Endothelial cell of umbilical vein (primary cell): Measurements from ENCODE around the gene IL6R. TPM values are rescaled to one million over a fixed set of nuclear protein-coding genes. Genes with fewer than 3 reads are reported as not detected.

Source experiments
- BruUV-seq: library from RNA; stranded (reverse); fragments of 400-500 nt; replicated peaks from 2 replicates; lab custom pipeline; 2021; lab: Mats Ljungman, UMichigan
- CTCF ChIA-PET: fragments of 300-600, 350-600 bp; sonication (Branson Sonifier 250); formaldehyde crosslinking; loops from one replicate; lab custom pipeline; 2021; ENCODE audit warnings: antibody characterized with exemption, inconsistent platforms; lab: Charles Lee
- POLR2A ChIA-PET: fragments of 300-600, 350-600 bp; sonication (Branson Sonifier 250); formaldehyde crosslinking; loops from one replicate; lab custom pipeline; 2021; ENCODE audit warnings: antibody characterized with exemption, inconsistent platforms; lab: Charles Lee
- DNase-seq: peaks from one replicate; pipeline ENCODE4 v3.0.0-alpha.2; 2011; ENCODE audit warnings: low read depth, low spot score
- FAIRE-seq: peaks from 2 replicates; lab custom pipeline; 2011; peaks lifted over from hg19 to GRCh38; lab: Jason Lieb, UNC
- H2AFZ ChIP-seq: 2 replicates; pipeline ENCODE4 v1.6.0; 2012; ENCODE audit warnings: low read depth, low read length, control low read depth, inconsistent platforms
- H3K27ac ChIP-seq: 2 replicates; pipeline ENCODE4 v1.5.1; 2011; ENCODE audit warnings: low read depth, mild to moderate bottlenecking, control low read depth, low read length, moderate library complexity; ENCODE audit not compliant: insufficient read depth
- H3K27me3 ChIP-seq, 2 experiments: 2 replicates each; pipeline versions ENCODE4 v1.6.0 to v1.6.1; 2011; ENCODE audit warnings: low read length in 2 of 2, mixed read lengths in 1 of 2; ENCODE audit not compliant: control insufficient read depth in 2 of 2, insufficient read depth in 2 of 2
- H3K36me3 ChIP-seq, 2 experiments: 2 replicates in 1 of 2; 3 replicates in 1 of 2; pipeline ENCODE4 v1.5.1; 2011; ENCODE audit warnings: low read length in 2 of 2, mild to moderate bottlenecking in 1 of 2, moderate library complexity in 1 of 2; ENCODE audit not compliant: control insufficient read depth in 2 of 2, insufficient read depth in 2 of 2; ENCODE audit errors: extremely low read depth in 1 of 2
- H3K4me1 ChIP-seq: 3 replicates; pipeline ENCODE4 v1.5.1; 2011; ENCODE audit warnings: mild to moderate bottlenecking, low read length; ENCODE audit not compliant: control insufficient read depth, insufficient read depth; ENCODE audit errors: extremely low read depth
- H3K4me2 ChIP-seq: 2 replicates; pipeline ENCODE4 v1.6.1; 2011; ENCODE audit warnings: low read length, control low read depth, mixed read lengths; ENCODE audit not compliant: insufficient read depth
- H3K4me3 ChIP-seq, 3 experiments: fragments of 200-600 bp in 1 of 3; sonication (generic), shearing (Covaris generic) in 1 of 3; replicated peaks in 1 of 3; 2 replicates each; pipeline ENCODE4 v1.5.1; 2011 to 2016; ENCODE audit warnings: control low read depth in 3 of 3, low read length in 3 of 3, mild to moderate bottlenecking in 2 of 3, inconsistent platforms in 1 of 3, low read depth in 1 of 3, moderate library complexity in 1 of 3; ENCODE audit not compliant: insufficient read depth in 1 of 3
- H3K79me2 ChIP-seq: 2 replicates; pipeline ENCODE4 v1.6.0; 2012; ENCODE audit warnings: low read length, inconsistent platforms; ENCODE audit not compliant: control insufficient read depth, insufficient read depth
- H3K9ac ChIP-seq: replicated peaks from 2 replicates; pipeline ENCODE3; 2011; ENCODE audit warnings: low read length, control low read depth; ENCODE audit not compliant: insufficient read depth; ENCODE audit errors: extremely low read depth
- H3K9me1 ChIP-seq: replicated peaks from 3 replicates; pipeline ENCODE4 v1.6.0; 2011; ENCODE audit warnings: mild to moderate bottlenecking, low read length; ENCODE audit not compliant: control insufficient read depth, insufficient read depth; ENCODE audit errors: extremely low read depth
- H3K9me3 ChIP-seq: replicated peaks from 2 replicates; pipeline ENCODE4 v1.5.1; 2012; ENCODE audit warnings: low read length, inconsistent platforms; ENCODE audit not compliant: control insufficient read depth, insufficient read depth
- H4K20me1 ChIP-seq: replicated peaks from 2 replicates; pipeline ENCODE3; 2011; ENCODE audit warnings: mild to moderate bottlenecking, low read length; ENCODE audit not compliant: control insufficient read depth, insufficient read depth; ENCODE audit errors: extremely low read depth
- CTCF ChIP-seq, 2 donors: IDR thresholded peaks; 1 replicate in 1 of 2; 2 replicates in 1 of 2; pipeline ENCODE4 v1.5.1; 2011; ENCODE audit warnings: low read length in 2 of 2, mild to moderate bottlenecking in 2 of 2, moderate library complexity in 2 of 2, control low read depth in 1 of 2, inconsistent platforms in 1 of 2, low read depth in 1 of 2; ENCODE audit not compliant: insufficient read depth in 1 of 2; ENCODE audit errors: extremely low read depth in 1 of 2
- EZH2 ChIP-seq: IDR thresholded peaks from 2 replicates; pipeline ENCODE4 v1.6.1; 2012; ENCODE audit warnings: borderline replicate concordance, low read depth, mild to moderate bottlenecking, moderate library complexity, low read length, inconsistent platforms; ENCODE audit not compliant: severe bottlenecking
- FOS ChIP-seq: IDR thresholded peaks from 2 replicates; pipeline ENCODE4 v1.6.1; 2011; ENCODE audit warnings: mild to moderate bottlenecking, low read length, moderate library complexity, borderline replicate concordance; ENCODE audit not compliant: insufficient read depth
- GATA2 ChIP-seq: IDR thresholded peaks from 2 replicates; pipeline ENCODE4 v1.7.0; 2011; ENCODE audit warnings: low read depth, mild to moderate bottlenecking, moderate library complexity, mixed read lengths, low read length; ENCODE audit not compliant: insufficient read length, insufficient read depth
- JUN ChIP-seq: IDR thresholded peaks from 2 replicates; pipeline ENCODE4 v1.6.1; 2011; ENCODE audit warnings: borderline replicate concordance, low read depth; ENCODE audit not compliant: insufficient read length, insufficient read depth
- MAX ChIP-seq: IDR thresholded peaks from 2 replicates; pipeline ENCODE4 v1.6.1; 2011; ENCODE audit not compliant: insufficient read depth, insufficient read length
- MYC ChIP-seq: IDR thresholded peaks from one replicate; pipeline ENCODE4 v1.6.1; 2011; ENCODE audit warnings: mild to moderate bottlenecking, low read depth, low read length
- POLR2A ChIP-seq: IDR thresholded peaks from 2 replicates; pipeline ENCODE4 v1.6.1; 2012; ENCODE audit warnings: low read depth, mild to moderate bottlenecking, control low read depth, low read length
- POLR2AphosphoS5 ChIP-seq: IDR thresholded peaks from 2 replicates; pipeline ENCODE4 v1.6.1; 2012; ENCODE audit warnings: low read depth, mild to moderate bottlenecking, control low read depth, low read length, moderate library complexity; ENCODE audit not compliant: insufficient read depth
- dilution Hi-C: fragments of 300-500 bp; cut with MboI; formaldehyde crosslinking; loops from one replicate; pipeline ENCODE4 v1.15.0; 2019; ENCODE audit warnings: low sequenced_read_pairs; ENCODE audit not compliant: extremely low pct_ligation_motif_present
- intact Hi-C: fragments of 100-400 bp; cut with micrococcal nuclease; formaldehyde crosslinking; loops from one replicate; pipeline ENCODE4 v1.10.0; 2022
- polyA plus RNA-seq, 4 experiments: library from polyadenylated mRNA; depleted of rRNA in 3 of 4; stranded (reverse) in 3 of 4; unstranded in 1 of 4; fragments of >200 nt; gene quantifications; 2 replicates each; pipeline versions ENCODE4 v1.2.1 to v1.2.3, GENCODE V29; 2011 to 2012; ENCODE audit warnings: missing spikeins in 1 of 4
- total RNA-seq: library from RNA; stranded (reverse); gene quantifications from 2 replicates; pipeline ENCODE4 v1.2.3, GENCODE V29; 2021

IL6R gene
- total and polyA plus RNA-seq, 2 donors (not counting 3 experiments of a cell fraction or from before 2014, with no cell fraction given): 4.8 to 5.1 TPM

DNA sequence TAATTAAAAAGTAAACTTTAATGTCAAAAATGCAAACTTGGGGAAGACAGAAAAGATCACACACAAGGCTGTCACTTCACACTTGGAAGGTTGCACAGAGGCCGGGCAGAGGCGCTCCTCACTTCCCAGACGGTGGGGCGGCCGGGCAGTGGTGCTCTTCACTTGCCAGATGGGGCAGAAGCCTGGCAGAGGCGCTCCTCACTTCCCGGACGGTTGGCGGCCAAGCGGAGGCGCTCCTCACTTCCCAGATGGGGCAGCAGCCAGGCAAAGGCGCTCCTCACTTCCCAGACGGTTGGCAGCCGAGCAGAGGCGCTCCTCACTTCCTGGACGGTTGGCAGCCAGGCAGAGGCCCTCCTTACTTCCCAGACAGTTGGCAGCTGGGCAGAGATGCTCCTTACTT is 25.8 kb upstream of the IL6R start:
- H3K9me1 ChIP-seq: no peaks in the 10 kb centered on the region
- H3K4me2 ChIP-seq: no peak overlapping the region
- TF ChIP-seq EZH2 (no peak), MAX (no peak), MYC (no peak), POLR2AphosphoS5 (no peak), POLR2A (no peak), CTCF (IDR thresholded peaks at IDR 0.05; ENCODE audit: extremely low read depth in 1 of 2, insufficient read depth in 1 of 2, low read depth in 1 of 2, low read length in 2 of 2) (no peak), FOS (no peak), JUN (no peak), GATA2 (no peak)
- H4K20me1 ChIP-seq: no peaks in the 10 kb centered on the region
- no peaks in the 10 kb centered on the region for H3K4me1 ChIP-seq
- intact Hi-C loops: no loop called here
- CTCF ChIA-PET: no interaction called here
- H2AFZ ChIP-seq: no peak overlapping the region
- dilution Hi-C loops: no loop called here
- no peak for FAIRE-seq
- POLR2A ChIA-PET: no interaction called here
- no peak overlapping the region for H3K4me3 ChIP-seq
- no peak overlapping the region for H3K27ac ChIP-seq
- H3K9ac ChIP-seq: no peak overlapping the region
- H3K36me3 ChIP-seq: no peaks in the 10 kb centered on the region
- DNase-seq: no peak
- no peaks in the 10 kb centered on the region for H3K27me3 ChIP-seq
- H3K79me2 ChIP-seq: no peaks in the 10 kb centered on the region
- no peaks in the 10 kb centered on the region for H3K9me3 ChIP-seq
- no TSS peak for BruUV-seq
